Activated CD4-positive, alpha-beta T cell treated with anti-CD3 and anti-CD28 coated beads, Interleukin-2, Interleukin-4, amounts not matched to agents 100 ng/mL and 50 ng/mL, durations not matched to agents 16 hours and 8 hours (primary cell): Measurements from ENCODE around the gene CHST8.
"Not testable (repeated sequence)": the region's sequence is repeated elsewhere in the genome, so short reads cannot be mapped to it uniquely, and the experiment has no call there.

Experiments
- DNase-seq: peaks from one replicate; pipeline ENCODE4 v3.0.0-alpha.2; 2020; ENCODE audit warnings: low spot score

Gene CHST8

DNA sequence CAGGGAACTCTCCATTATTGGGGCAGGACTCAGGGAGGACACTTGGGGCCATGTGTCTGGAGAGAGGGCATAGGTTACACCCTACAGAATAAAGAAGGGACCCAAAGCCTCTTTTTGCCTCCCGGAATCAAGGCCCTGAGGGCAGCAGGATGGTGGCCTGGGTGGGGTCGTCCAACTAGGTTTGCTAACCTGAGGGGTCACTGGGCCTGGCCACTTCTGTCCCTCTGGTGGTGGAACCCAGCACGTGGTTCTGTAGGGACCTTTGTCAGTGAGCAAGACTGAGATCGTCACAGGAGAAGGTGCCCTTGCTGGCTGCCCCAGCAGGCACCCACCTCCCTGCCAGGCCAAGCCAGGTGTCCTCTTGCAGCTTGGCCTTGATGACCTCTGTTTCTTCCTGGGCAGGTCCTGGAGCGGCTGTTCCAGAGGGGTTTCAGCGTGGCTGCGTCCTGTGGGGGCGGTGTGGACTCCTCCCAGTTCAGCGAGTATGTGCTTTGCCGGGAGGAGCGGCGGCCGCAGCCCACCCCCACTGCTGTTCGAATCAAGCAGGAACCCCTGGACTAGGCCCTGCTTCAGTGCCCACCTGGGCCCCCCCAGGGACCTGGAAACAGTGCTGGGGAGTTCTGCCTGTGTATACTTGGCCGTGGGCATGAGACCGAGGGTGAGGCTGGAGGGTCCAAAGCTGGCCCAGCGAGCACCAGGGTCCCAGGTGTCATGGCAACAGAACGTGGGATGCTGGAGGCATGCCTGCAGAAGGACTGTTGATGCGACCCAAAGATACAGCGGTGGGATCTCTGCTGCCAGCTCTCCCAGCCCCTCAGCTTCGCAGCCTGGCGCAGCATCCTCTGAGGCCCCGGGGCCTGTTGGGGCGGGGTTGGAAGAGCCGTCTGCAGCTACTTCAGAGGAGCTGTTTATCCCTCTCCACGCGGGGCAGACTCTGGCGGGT lies 190.9 kb downstream of the CHST8 start:
- no peak for DNase-seq

DNA sequence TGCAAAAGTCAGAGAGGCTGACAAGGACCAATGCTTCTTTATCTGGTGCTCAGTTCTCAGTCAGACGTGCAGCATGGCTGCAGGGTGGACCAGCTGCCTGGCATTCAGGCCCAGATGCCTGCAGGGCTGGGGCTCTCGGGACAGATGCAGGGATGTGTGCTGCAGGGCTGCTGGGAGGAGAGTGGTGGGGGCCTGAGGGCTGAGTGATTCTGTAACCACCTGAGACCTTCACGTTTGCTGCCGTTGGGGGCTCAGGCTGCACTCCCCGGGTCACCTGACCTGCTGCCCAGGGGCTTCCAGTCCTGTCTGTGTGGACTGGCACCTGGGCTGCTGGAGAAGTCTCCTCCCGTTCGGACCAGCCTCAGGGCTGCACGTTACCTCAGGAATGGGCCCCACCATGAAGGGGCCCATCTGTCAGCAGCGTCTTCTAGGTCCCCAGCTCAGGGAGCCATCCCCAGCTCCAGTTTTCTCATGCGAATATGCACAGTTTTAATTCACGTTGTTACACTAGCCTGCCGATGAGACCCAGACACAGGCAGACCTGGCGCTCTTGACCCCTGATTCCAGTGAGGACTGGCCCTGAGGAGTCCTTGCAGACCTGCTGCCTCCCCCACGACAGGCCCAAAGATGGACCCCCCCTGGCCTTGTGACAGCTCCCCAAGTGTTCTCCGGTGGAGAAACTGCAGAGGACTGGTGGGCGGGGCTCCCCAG lies 191.8 kb downstream of the CHST8 start:
- no peak for DNase-seq

DNA sequence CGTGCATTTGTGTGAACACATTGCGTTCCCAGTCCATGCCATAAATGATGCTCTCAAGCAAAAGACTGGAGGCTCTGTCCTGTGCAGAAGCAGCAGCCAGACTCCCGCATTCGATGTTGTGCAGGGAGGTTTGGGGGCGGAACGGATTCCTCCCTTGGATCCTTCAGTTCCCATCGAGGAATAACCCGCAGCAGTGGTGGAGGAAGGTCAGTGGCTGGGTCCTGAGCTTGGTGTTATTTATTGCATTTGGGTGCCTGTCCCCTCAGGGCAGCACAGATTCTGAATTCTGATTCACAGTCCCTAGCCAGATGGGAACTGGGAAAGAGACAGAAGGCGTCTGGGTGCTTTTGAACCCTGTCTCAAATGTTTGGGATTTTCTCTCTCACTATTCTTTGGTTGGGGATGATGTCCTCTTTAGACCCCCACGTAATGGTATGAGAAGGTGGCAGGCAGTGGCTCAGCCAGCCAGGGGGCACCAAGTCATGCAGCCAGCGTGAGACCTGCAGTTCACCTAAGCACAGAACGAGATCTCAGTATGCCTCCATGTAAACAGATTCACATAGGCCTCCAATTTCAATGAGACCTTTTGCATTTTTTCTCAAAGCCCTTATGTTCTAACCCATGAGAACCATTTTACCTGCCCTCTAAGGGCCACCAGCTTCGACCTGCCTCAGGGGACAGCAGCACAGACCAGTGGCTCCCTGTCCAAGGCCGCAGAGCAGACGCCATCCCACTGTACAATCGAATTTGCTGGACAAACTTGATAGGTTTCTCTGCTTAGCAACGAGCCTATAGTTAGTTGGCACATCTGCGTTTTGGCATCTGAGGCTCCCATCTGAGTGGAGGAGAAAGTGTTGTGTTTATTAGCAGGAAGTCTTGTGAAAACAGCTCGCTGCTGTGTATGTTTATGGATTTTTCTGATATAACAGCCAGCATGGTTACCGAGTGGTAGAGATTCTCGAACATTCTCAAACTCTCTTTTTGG lies 192.7 kb downstream of the CHST8 start:
- no peak for DNase-seq

DNA sequence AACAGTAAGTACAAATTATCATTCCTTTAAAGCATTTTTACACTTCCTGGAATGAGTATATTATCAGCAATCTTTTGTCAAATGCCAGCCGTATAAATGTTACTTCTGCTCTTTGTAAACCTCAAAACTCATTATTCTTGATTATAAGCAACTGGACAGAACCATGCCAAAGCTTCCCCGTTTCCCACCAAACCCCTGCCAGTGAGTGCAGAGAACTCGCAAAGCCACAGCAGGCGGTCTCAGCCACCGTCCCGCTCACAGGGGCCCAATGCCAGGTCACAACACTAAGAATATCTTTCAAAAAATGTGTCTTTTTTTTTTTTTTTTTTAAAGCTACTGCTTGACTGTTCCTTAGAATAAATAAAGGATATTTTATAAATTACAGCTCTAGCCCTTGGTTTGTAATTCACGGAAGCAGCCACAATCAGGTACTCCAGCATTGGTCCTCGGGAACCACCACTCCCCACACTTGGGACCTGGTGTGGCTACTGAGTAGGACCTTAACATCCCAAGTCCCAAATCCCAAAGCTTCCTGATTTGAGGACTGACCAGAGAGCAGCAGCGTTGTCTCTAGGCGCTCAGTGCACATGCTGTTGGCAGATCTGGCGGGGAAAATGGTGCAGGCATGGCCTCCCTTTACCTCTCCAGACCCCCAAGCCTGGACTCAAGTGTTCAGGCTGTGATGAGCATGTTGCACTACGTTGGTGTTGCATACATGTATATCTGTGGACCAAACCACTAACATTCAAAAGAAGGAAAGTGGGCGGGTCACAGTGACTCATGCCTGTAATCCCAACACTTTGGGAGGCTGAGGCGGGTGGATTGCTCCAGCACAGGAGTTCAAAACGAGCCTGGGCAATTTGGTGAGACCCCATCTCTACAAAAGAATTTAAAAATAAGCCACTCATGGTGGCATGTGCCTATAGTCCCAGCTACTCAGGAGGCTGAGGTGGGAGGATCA lies 193.9 kb downstream of the CHST8 start:
- DNase-seq = no peak

DNA sequence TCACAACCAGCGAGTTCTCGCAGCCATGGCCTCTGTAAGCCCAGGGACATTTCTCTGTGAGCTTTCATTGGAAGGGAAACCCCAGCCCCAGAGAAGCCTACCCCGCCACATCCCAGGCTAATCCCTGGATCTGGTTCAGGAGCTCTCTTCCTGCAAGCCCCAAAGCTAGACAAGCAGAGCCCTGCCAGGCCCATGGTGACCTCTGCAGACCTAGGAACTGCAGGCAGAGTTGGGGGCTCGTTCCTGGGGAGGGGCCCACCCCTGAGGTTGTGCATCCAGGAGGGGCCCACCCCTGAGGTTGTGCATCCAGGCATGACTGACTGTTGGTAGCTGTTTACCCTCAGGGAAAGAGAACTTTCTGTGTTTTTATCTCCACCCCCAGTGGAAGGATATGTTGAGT lies 196.7 kb downstream of the CHST8 start:
- no peak for DNase-seq

DNA sequence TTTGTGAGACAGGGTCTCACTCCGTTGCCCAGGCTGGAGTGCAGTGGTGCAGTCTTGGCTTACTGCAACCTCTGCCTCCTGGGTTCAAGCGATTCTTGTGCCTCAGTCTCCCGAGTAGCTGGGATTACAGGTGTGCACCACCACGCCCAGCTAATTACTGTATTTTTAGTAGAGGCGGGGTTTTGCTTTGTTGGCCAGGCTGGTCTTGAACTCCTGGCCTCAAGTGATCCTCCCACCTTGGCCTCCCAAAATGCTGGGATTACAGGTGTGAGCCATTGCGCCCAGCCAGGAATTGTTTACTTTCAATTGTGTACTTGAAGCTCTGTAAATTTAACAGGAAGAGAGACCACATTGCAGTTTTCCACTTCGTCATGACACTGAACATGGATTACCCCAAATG lies 197.3 kb downstream of the CHST8 start:
- DNase-seq = not testable (repeated sequence)

DNA sequence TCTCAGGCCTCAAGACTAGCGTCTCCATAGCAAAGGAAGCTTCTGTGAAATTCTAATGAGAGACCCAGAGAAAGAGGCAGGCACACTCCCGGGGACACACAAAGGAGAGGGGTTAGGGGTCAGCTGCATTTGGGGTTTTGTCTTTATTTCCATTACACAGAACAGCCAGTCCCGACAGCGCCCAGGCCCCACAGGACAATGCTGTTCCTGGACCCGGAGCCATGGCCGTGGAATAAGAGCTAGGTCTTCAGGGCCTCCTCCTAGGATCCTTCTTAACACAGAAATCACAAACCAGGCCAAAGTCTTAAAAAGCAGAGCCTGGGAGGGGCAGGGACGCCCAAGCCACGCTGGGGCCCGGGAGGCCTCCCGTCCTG lies 197.7 kb downstream of the CHST8 start:
- no peak for DNase-seq

DNA sequence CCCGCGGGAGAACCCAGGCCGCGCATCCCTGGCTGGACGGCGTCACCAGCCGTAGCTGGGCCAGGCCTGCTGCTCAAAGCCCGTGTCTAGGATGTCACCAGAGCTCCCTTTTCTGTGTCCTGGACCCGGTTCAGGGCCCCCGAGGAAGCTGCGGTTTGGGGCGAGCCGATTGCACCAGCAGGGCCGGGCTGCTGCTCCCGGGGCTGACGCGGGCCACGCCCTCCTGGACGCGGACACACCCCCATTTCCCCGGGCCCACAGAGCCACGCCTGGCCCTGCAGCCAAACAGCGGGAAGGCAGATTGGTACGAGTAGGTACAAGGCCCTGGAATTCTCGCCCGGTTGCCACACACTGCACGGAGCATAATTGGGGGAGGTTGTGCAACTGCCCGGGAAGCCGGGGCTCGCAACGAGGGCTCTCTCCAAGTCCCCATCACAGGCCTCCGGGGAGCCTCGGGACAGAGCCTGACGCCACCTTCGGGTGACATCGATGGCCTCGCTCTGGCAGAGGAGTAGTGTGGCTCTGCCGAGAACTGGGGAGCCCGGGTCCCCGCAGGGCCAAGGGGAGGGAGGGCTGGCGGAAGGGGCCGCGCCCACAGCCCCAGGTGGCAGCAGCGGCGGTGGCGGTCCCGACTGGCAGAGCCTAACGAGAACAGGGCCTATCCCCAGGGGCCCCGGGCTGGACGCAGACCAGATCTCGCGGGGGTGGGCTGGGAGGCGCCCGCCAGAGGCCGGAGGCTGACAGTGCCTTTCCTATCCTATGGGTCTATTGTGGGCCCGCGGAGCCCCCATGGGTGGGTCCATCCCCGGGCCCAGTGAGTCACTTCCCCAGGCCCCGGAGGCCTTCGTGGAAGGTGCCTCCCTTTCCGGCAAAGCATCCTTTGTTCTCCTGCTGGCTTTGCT lies 198.4 kb downstream of the CHST8 start:
- DNase-seq = peak; percentile 75

DNA sequence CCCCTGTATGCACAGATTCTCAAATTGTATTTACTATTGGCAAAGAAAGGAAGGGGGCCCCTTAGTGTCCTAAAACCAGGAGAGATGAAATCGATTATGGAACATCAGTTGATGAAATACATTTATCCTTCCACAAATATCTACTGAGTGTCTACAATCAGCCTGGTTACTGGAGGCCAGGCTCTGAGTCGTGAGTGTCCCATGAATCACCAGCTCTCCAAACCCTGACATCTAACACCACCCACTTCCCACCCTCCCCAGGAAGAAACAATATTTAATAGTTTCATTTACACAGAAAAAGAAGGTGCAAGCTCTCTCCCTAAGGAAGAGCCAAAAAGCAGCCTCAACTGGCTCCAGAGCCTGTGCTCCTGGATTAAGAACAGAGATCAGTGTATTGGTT lies 200.1 kb downstream of the CHST8 start:
- DNase-seq = no peak
